GM23248 (cell line): ENCODE measurements around the gene RNF150.

ENCODE experiments used
- EZH2 ChIP-seq: fragments of 200-600 bp; sonication (generic); IDR thresholded peaks from 2 replicates; pipeline ENCODE4 v1.6.1; 2018; ENCODE audit warnings: antibody characterized with exemption, mild to moderate bottlenecking; ENCODE audit not compliant: insufficient read depth, poor library complexity, severe bottlenecking
- EZH2phosphoT487 ChIP-seq: fragments of 200-600 bp; sonication (generic); IDR thresholded peaks from 2 replicates; pipeline ENCODE4 v1.6.1; 2018; ENCODE audit warnings: antibody characterized with exemption, moderate library complexity, mild to moderate bottlenecking, low read depth; ENCODE audit not compliant: insufficient read depth

- TF ChIP-seq EZH2 (no peak), EZH2phosphoT487 (no peak)
Observed at GRCh38 chr4:140856621-140857062, 276.6 kb downstream of the RNF150 start.
